ENCODE measurements around the gene COBL. TPM values are rescaled to one million over a fixed set of nuclear protein-coding genes. Genes with fewer than 3 reads are reported as not detected.

Gene COBL
- total RNA-seq, 1 donor, result not detected

GRCh38 chr7:51340936-51341335 is 24.3 kb upstream of the COBL start:
- TF ChIP-seq CTCF (IDR thresholded peaks at IDR 0.05; ENCODE audit: insufficient read depth, low read length), result no peak
- H3K4me3 ChIP-seq (ENCODE audit: low read depth, low read length), result no peak overlapping the region
- DNase-seq (ENCODE audit: low read depth), result no peak

GRCh38 chr7:51340029-51340838 is 23.6 kb upstream of the COBL start:
- no peak for DNase-seq (ENCODE audit: low read depth)
- no peak overlapping the region for H3K4me3 ChIP-seq (ENCODE audit: low read depth, low read length)

GRCh38 chr7:51335057-51335456 is 18.4 kb upstream of the COBL start:
- no peak for TF ChIP-seq CTCF (IDR thresholded peaks at IDR 0.05; ENCODE audit: insufficient read depth, low read length)

More at GRCh38 chr7:51340029-51340838, 23.6 kb upstream of the COBL start:
- TF ChIP-seq CTCF (IDR thresholded peaks at IDR 0.05; ENCODE audit: insufficient read depth, low read length), result no peak

GRCh38 chr7:51329696-51330263 is 13.2 kb upstream of the COBL start:
- DNase-seq (ENCODE audit: low read depth), result no peak
- no peak overlapping the region for H3K4me3 ChIP-seq (ENCODE audit: low read depth, low read length)
- TF ChIP-seq CTCF (IDR thresholded peaks at IDR 0.05; ENCODE audit: insufficient read depth, low read length), result no peak

More at GRCh38 chr7:51335057-51335456, 18.4 kb upstream of the COBL start:
- no peak for DNase-seq (ENCODE audit: low read depth)
- H3K4me3 ChIP-seq (ENCODE audit: low read depth, low read length), result no peak overlapping the region

- DNase-seq (ENCODE audit: low read depth), result no peak
- H3K4me3 ChIP-seq (ENCODE audit: low read depth, low read length), result no peak overlapping the region
- TF ChIP-seq CTCF (IDR thresholded peaks at IDR 0.05; ENCODE audit: insufficient read depth, low read length), result no peak
Observed at GRCh38 chr7:51328351-51328801, 11.8 kb upstream of the COBL start.

GRCh38 chr7:51327287-51327717 is 10.7 kb upstream of the COBL start:
- no peak for DNase-seq (ENCODE audit: low read depth)
- no peak overlapping the region for H3K4me3 ChIP-seq (ENCODE audit: low read depth, low read length)
- TF ChIP-seq CTCF (IDR thresholded peaks at IDR 0.05; ENCODE audit: insufficient read depth, low read length), result no peak
